AG09319 (cell line): Measurements from ENCODE around the gene C11orf16.
"Not testable (repeated sequence)": the region's sequence is repeated elsewhere in the genome, so short reads cannot be mapped to it uniquely, and the experiment has no call there.

Experiments
- DNase-seq: peaks from one replicate; pipeline ENCODE4 v3.0.0-alpha.2; 2010; ENCODE audit warnings: low read depth; ENCODE audit errors: extremely low read depth
- TF ChIP-seq, protein P1 (sequence below): IDR thresholded peaks from 2 replicates; pipeline ENCODE4 v1.5.1; 2011; ENCODE audit warnings: low read depth, mild to moderate bottlenecking, inconsistent platforms, low read length, moderate library complexity

Gene C11orf16

DNA sequence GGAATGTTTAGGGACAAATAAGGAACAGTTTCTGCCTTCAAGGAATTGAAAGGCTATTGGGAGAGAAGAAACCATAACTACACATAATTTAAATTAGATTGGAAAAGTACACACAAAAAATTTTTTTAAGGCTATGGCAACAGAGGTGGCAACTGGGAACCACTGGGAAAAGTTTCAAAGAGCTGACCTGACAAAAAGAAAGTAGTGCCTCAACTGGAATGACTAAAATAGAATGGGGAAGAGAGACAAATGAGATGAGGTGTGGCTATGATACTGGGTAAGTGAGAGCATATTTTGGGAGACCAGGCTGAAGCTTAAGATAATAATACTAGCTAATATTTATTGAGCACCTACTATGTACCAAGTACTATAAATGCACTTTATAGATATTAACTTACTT is 24.6 kb downstream of the C11orf16 start:
- TF ChIP-seq, protein P1, sequence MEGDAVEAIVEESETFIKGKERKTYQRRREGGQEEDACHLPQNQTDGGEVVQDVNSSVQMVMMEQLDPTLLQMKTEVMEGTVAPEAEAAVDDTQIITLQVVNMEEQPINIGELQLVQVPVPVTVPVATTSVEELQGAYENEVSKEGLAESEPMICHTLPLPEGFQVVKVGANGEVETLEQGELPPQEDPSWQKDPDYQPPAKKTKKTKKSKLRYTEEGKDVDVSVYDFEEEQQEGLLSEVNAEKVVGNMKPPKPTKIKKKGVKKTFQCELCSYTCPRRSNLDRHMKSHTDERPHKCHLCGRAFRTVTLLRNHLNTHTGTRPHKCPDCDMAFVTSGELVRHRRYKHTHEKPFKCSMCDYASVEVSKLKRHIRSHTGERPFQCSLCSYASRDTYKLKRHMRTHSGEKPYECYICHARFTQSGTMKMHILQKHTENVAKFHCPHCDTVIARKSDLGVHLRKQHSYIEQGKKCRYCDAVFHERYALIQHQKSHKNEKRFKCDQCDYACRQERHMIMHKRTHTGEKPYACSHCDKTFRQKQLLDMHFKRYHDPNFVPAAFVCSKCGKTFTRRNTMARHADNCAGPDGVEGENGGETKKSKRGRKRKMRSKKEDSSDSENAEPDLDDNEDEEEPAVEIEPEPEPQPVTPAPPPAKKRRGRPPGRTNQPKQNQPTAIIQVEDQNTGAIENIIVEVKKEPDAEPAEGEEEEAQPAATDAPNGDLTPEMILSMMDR = no peak
- no peak for DNase-seq

DNA sequence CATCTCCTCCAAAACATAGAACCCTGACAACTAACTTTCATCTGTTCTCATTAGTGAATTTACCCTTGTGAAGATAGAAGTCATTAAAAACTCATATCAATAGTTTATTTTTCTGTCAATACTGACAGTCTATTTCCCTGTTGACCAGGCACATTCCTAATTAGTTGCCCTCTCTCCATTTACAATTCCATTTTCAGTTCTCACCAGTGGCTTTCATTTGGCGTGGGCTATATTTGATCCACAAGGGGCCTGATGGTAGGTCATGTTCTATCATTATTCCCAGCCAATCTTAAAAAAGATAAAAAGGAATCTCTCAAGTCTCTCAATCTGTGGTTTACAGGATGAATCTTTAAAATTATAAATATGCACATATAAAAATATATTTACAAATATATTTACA is 25.6 kb downstream of the C11orf16 start:
- TF ChIP-seq, protein P1 = no peak
- DNase-seq = no peak

DNA sequence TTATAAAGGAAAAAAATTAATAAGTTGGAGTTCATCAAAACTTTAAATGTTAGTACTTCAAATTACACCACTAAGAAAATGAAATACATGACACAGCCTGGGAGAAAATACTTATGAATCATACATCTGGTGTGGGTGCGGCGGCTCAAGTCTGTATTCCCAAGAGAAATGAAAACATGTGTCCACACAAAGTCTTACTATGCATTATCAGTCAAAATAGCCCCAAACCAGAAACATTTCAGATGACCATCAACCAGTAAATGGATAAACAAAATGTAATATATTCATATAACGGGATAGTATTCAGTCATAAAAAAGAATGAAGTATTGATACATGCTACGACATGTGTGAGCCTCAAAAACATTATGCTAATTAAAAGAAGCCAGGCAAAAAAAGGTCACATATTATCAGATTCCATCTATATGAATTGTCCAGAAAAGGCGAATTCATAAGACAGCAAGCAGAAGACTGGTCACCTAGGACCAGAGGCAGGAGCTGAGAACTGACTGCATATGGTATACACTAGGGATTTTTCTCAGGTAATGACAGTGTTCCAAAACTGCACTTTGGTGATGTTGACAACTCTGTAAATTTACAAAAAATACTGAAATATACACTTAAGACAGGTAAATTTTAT is 27.1 kb downstream of the C11orf16 start:
- DNase-seq = no peak
- TF ChIP-seq, protein P1 = no peak

DNA sequence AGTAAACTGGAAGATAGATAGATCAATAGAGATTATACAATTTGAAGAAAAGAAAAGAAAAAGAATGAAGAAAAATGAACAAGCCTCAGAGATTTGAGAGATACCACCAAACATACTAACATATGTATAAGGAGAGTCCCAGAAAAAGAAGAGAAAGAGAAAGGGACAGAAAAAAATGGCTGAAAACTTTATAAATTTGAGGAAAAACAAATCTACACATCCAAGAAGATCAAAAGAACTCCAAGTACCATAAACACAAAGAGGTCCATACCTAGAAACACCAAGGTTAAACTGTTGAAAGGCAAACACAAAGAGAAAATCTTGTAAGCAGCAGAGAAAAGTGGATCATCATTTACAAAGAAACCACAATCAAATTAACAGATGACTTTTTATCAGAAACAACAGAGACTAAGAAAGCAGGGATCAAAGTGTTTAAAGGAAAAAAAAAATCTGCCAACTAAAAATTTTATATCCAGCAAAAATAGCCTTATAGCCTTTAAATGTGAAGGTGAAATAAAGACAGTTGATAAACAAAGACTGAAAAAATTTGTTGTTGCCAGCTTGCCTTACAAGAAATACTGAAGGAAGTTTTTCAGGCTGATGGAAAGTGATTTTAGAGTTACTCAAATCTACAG is 33.5 kb downstream of the C11orf16 start:
- no peak for DNase-seq
- TF ChIP-seq, protein P1 = no peak

DNA sequence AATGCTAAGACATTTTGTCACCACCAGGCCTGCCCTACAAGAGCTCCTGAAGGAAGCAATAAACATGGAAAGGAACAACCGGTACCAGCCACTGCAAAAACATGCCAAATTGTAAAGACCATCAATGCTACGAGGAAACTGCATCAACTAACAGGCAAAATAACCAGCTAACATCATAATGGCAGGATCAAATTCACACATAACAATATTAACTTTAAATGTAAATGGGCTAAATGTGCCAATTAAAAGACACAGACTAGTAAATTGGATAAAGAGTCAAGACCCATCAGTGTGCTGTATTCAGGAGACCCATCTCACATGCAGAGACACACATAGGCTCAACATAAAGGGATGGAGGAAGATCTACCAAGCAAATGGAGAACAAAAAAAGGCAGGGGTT is 41.6 kb downstream of the C11orf16 start:
- DNase-seq = not testable (repeated sequence)

DNA sequence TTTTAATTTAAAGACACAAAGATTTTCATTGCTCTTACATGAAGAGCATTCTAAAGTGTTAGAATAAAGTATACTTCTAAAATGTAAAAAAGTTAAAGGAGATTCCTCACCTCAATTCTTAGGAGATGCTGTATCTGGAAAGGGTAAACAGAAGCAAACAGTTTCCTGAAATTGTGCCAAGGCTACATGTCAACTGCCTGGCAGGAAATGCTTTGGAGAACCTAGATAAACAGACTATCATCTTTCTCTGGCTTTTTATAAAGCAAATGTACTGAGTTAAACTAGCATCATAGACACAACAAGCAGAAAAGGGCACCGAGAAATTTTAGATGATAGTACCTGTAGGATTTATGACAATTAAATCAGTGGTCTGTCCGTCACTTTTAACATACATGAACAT is 46.4 kb downstream of the C11orf16 start:
- DNase-seq = no peak

DNA sequence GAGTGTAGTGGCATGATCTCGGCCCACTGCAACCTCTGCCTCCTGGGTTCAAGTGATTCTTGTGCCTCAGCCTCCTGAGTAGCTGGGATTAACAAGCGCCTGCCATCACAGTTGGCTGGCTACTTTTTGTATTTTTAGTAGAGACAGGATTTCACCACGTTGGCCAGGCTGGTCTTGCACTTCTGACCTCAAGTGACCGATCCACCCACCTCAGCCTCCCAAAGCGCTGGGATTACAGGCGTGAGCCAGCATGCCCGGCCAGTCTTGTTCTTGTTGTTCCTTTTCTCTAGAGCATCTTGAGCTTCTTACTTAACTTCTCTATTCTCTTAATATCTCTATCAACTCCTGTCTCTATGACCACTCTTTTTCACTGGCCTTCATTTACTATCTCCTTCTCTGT is 51.2 kb downstream of the C11orf16 start:
- not testable (repeated sequence) for DNase-seq

More for the DNA sequence above, 46.4 kb downstream of the C11orf16 start:
- TF ChIP-seq, protein P1 = no peak

DNA sequence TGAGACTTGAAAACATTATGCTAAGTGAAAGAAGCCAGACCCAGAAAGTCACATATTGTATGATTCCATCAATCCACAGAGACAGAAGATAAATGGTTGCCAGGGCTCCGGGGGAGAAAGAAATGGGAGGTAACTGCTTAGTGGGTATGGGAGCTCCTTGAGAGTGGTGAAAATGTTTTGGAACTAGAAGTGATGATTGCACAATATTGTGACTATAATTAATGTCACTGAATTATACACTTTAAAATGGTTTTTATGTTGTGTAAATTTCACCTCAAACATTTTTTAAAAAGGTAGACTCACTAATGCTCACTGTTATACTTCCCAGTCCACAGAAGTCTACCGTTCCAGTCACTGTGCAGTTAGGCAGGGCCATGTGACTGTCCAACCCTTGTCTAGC is 54.0 kb downstream of the C11orf16 start:
- no peak for DNase-seq
- TF ChIP-seq, protein P1 = no peak
